SK-N-SH (cell line): ENCODE results near the gene CKS1B. TPM values are rescaled to one million over a fixed set of nuclear protein-coding genes. Genes with fewer than 3 reads are reported as not detected.
"Not testable (repeated sequence)": the region's sequence is repeated elsewhere in the genome, so short reads cannot be mapped to it uniquely, and the experiment has no call there.

Experiments used
- CTCF ChIA-PET: fragments of 300-600, 350-600 bp; formaldehyde crosslinking; extraction: SDS; loops from one replicate; lab custom pipeline; 2021; lab: Yijun Ruan, JAX
- POLR2A ChIA-PET: fragments of 350-600 bp; sonication (Branson Sonifier 250); formaldehyde crosslinking; extraction: SDS; loops from one replicate; lab custom pipeline; 2020; ENCODE audit warnings: antibody characterized with exemption, inconsistent platforms; lab: Yijun Ruan, JAX
- DNase-seq: peaks from one replicate; pipeline ENCODE4 v3.0.0; 2012
- H2AFZ ChIP-seq: fragments of 200-600 bp; sonication (generic); 2 replicates; pipeline ENCODE4 v1.8.1; 2016; ENCODE audit warnings: antibody characterized with exemption, mild to moderate bottlenecking, low read depth
- H3F3A ChIP-seq: fragments of 200-600 bp; sonication (generic); replicated peaks from 2 replicates; pipeline ENCODE3; 2016; ENCODE audit warnings: antibody characterized with exemption, mild to moderate bottlenecking; ENCODE audit not compliant: insufficient read depth
- H3K27ac ChIP-seq, 2 experiments: fragments of 200-500 bp in 1 of 2; fragments of 200-600 bp in 1 of 2; sonication (Bioruptor generic) in 1 of 2; sonication (generic), shearing (Covaris generic) in 1 of 2; 2 replicates each; pipeline versions ENCODE4 v1.5.1 to v1.6.1; 2014 to 2016; ENCODE audit warnings: low read depth in 2 of 2, inconsistent platforms in 1 of 2, low read length in 1 of 2, mild to moderate bottlenecking in 1 of 2, mixed read lengths in 1 of 2
- H3K27me3 ChIP-seq: fragments of 200-600 bp; sonication (generic), shearing (Covaris generic); 2 replicates; pipeline ENCODE4 v1.6.1; 2016; ENCODE audit warnings: mixed run types; ENCODE audit not compliant: insufficient read depth
- H3K36me3 ChIP-seq, 2 experiments: fragments of 200-500 bp in 1 of 2; fragments of 200-600 bp in 1 of 2; sonication (Bioruptor generic) in 1 of 2; sonication (generic) in 1 of 2; replicated peaks in 1 of 2; 2 replicates each; pipeline versions ENCODE3 to v1.5.1; 2014 to 2016; ENCODE audit warnings: low read length in 1 of 2, mild to moderate bottlenecking in 1 of 2; ENCODE audit not compliant: insufficient read depth in 2 of 2, control insufficient read depth in 1 of 2
- H3K4me1 ChIP-seq, 2 experiments: fragments of 200-500 bp in 1 of 2; fragments of 200-600 bp in 1 of 2; sonication (Bioruptor generic) in 1 of 2; sonication (generic), shearing (Covaris generic) in 1 of 2; 2 replicates each; pipeline versions ENCODE4 v1.5.1 to v1.6.1; 2014 to 2016; ENCODE audit warnings: low read depth in 1 of 2, low read length in 1 of 2, mixed run types in 1 of 2; ENCODE audit not compliant: insufficient read depth in 2 of 2, control insufficient read depth in 1 of 2
- H3K4me2 ChIP-seq: fragments of 200-600 bp; sonication (generic), shearing (Covaris generic); 2 replicates; pipeline ENCODE4 v1.6.1; 2017; ENCODE audit warnings: mixed run types
- H3K4me3 ChIP-seq, 2 experiments: fragments of 200-500 bp in 1 of 2; fragments of 200-600 bp in 1 of 2; sonication (Bioruptor generic) in 1 of 2; sonication (generic), shearing (Covaris generic) in 1 of 2; 2 replicates each; pipeline versions ENCODE4 v1.5.1 to v1.8.1; 2014 to 2016; ENCODE audit warnings: low read depth in 2 of 2, inconsistent platforms in 1 of 2, low read length in 1 of 2, mild to moderate bottlenecking in 1 of 2, mixed read lengths in 1 of 2, moderate library complexity in 1 of 2
- H3K79me2 ChIP-seq: fragments of 200-600 bp; sonication (generic); 2 replicates; pipeline ENCODE4 v1.8.1; 2017; ENCODE audit warnings: mild to moderate bottlenecking; ENCODE audit not compliant: insufficient read depth
- H3K9ac ChIP-seq: fragments of 200-600 bp; sonication (generic); 2 replicates; pipeline ENCODE4 v1.6.1; 2017; ENCODE audit warnings: mixed run types
- H3K9me2 ChIP-seq: fragments of 200-600 bp; sonication (generic); 2 replicates; pipeline ENCODE4 v1.6.1; 2017; ENCODE audit warnings: mixed run types
- H3K9me3 ChIP-seq: fragments of 200-600 bp; sonication (generic); 2 replicates; pipeline ENCODE4 v1.6.1; 2017; ENCODE audit warnings: mixed run types, mild to moderate bottlenecking, moderate library complexity
- H4K20me1 ChIP-seq: fragments of 200-600 bp; sonication (generic); 2 replicates; pipeline ENCODE4 v1.6.1; 2017; ENCODE audit warnings: mild to moderate bottlenecking, mixed run types; ENCODE audit not compliant: insufficient read depth
- EZH2phosphoT487 ChIP-seq: fragments of 200-600 bp; sonication (generic); IDR thresholded peaks from 2 replicates; pipeline ENCODE4 v1.6.1; 2017; ENCODE audit warnings: low read depth, mixed run types, mild to moderate bottlenecking, antibody characterized with exemption, moderate library complexity, borderline replicate concordance
- MAX ChIP-seq: IDR thresholded peaks from 2 replicates; pipeline ENCODE4 v1.4.0; 2012; ENCODE audit warnings: low read depth
- NRF1 ChIP-seq: IDR thresholded peaks from 2 replicates; pipeline ENCODE4 v1.6.1; 2012; ENCODE audit warnings: low read depth, mild to moderate bottlenecking, low read length
- PBX3 ChIP-seq: IDR thresholded peaks from 2 replicates; pipeline ENCODE4; 2012
- RAD21 ChIP-seq: IDR thresholded peaks from 2 replicates; pipeline ENCODE4 v1.6.1; 2012; ENCODE audit warnings: mild to moderate bottlenecking, low read length
- RFX5 ChIP-seq: IDR thresholded peaks from 2 replicates; pipeline ENCODE4 v1.6.1; 2012; ENCODE audit warnings: mild to moderate bottlenecking, improper control_type of control experiment, low read length
- TAF1 ChIP-seq: IDR thresholded peaks from 2 replicates; pipeline ENCODE4 v1.6.1; 2012; ENCODE audit warnings: low read depth, mild to moderate bottlenecking, low read length, moderate library complexity, borderline replicate concordance
- USF2 ChIP-seq: fragments of 150-350 bp; IDR thresholded peaks from 2 replicates; pipeline ENCODE4 v1.6.1; 2017; ENCODE audit warnings: antibody characterized with exemption, low read length, low read depth, borderline replicate concordance
- YY1 ChIP-seq: IDR thresholded peaks from 2 replicates; pipeline ENCODE4 v1.4.0; 2012; ENCODE audit warnings: low read depth, mild to moderate bottlenecking
- WGBS: methylation state at CpG from one replicate; pipeline ENCODE4 v1.1.6; 2017; ENCODE audit warnings: low lambda C conversion rate; 5-methylcytosine and 5-hydroxymethylcytosine counted together
- polyA plus RNA-seq, 3 experiments: library from polyadenylated mRNA; depleted of rRNA; stranded (reverse); fragments of >200 nt; gene quantifications; 2 replicates each; pipeline ENCODE4 v1.2.3, GENCODE V29; 2012

The CKS1B gene
- polyA plus RNA-seq, 1 of the 3 experiments (the other 2 are of a cell fraction), result 308 TPM

GRCh38 chr1:154982897-154983648 lies 8.6 kb downstream of the CKS1B start, which contains the start of gene FLAD1 (continued):
- TF ChIP-seq EZH2phosphoT487 (no peak), RAD21 (0 out of 2 replicates have a peak, but pooled peaks have one; percentile 1), PBX3 (peak; percentile 100), YY1 (no peak), NRF1 (no peak), TAF1 (peak; percentile 61; the same call in 1 of the 2 replicates), RFX5 (no peak; the same call in 1 of the 2 replicates), USF2 (peak; percentile 59; the same call in 1 of the 2 replicates), MAX (peak; percentile 96)

- Histone ChIP-seq H2AFZ (peak overlapping the region; percentile 66; the same call in 1 of the 2 replicates), H3F3A (peaks cover 13% of the 10 kb centered on the region), H4K20me1 (no peaks in the 10 kb centered on the region), H3K79me2 (peaks cover 84% of the 10 kb centered on the region), H3K9me2 (no peaks in the 10 kb centered on the region), H3K4me2 (peak overlapping the region; percentile 95)
- CTCF ChIA-PET, result interaction anchor here (1.3 to 37.5 kb wide), 8 partner anchors 10 to 67 kb away, joined by 3 to 640 read pairs (median 6); partner anchors contain the start of genes LENEP, PBXIP1, PYGO2 and ZBTB7B
- no peak for DNase-seq
- WGBS, result 8% methylated on average over 16 of the region's 17 CpGs
- TF ChIP-seq RAD21 (peak; percentile 16; the same call in 1 of the 2 replicates), TAF1 (no peak)
- TF ChIP-seq, all 33 proteins: peak for 1
- no peaks in the 10 kb centered on the region for H3K27me3 ChIP-seq
- H3K27ac ChIP-seq, result peak overlapping the region; percentile 40 to 78; a peak in 3 of 4 replicates
- H3K4me3 ChIP-seq, result peak overlapping the region; percentile 72 to 82
- no peaks in the 10 kb centered on the region for H3K9me3 ChIP-seq
- peaks cover 4 to 24% of the 10 kb centered on the region in 2 experiments; a peak in 3 of 4 replicates for H3K4me1 ChIP-seq
- peaks cover 10 to 20% of the 10 kb centered on the region in 2 experiments for H3K36me3 ChIP-seq
- POLR2A ChIA-PET, result interaction anchor here (1.0 to 2.7 kb wide), 7 partner anchors 9 to 145 kb away, joined by 3 to 22 read pairs (median 5); partner anchors contain the start of genes LENEP, PYGO2 and SHC1
- peak overlapping the region; percentile 78 for H3K9ac ChIP-seq
These were observed 9.4 kb downstream of the CKS1B start for GRCh38 chr1:154983776-154984466.

GRCh38 chr1:154986736-154987135 lies 12.3 kb downstream of the CKS1B start:
- H3K9me2 ChIP-seq, DNase-seq, H3K4me3 ChIP-seq, H3F3A ChIP-seq, H4K20me1 ChIP-seq, H3K27me3 ChIP-seq, H3K9ac ChIP-seq, H3K9me3 ChIP-seq, POLR2A ChIA-PET, H2AFZ ChIP-seq, H3K4me2 ChIP-seq, H3K27ac ChIP-seq: not testable (repeated sequence)
- Histone ChIP-seq H3K4me1 (peaks cover 4 to 26% of the 10 kb centered on the region in 2 experiments; a peak in 3 of 4 replicates), H3K79me2 (peaks cover 59% of the 10 kb centered on the region), H3K36me3 (peaks cover 24 to 33% of the 10 kb centered on the region in 2 experiments)
- 89% methylated on average over 4 of the region's 4 CpGs for WGBS
- CTCF ChIA-PET, result interaction anchor here (1.2 to 37.5 kb wide), 2 partner anchors 12 to 30 kb away, joined by 3 to 640 read pairs; partner anchors contain the start of genes LENEP and ZBTB7B
